Fibroblast of the aortic adventitia (primary cell): ENCODE results near the gene EHD4. TPM values are rescaled to one million over a fixed set of nuclear protein-coding genes. Genes with fewer than 3 reads are reported as not detected.

Experiments used
- DNase-seq: peaks from one replicate; pipeline ENCODE4 v3.0.0-alpha.2; 2010; ENCODE audit warnings: low read depth
- H3K4me3 ChIP-seq: 2 replicates; pipeline ENCODE4 v1.5.1; 2011; ENCODE audit warnings: low read depth, mild to moderate bottlenecking, control low read depth, low read length, moderate library complexity
- CTCF ChIP-seq: IDR thresholded peaks from 2 replicates; pipeline ENCODE4 v1.5.1; 2011; ENCODE audit warnings: mild to moderate bottlenecking, low read length, control low read depth, inconsistent platforms; ENCODE audit not compliant: insufficient read depth
- total RNA-seq: library from RNA; depleted of rRNA; stranded (reverse); fragments of >200 nt; gene quantifications from 2 replicates; pipeline ENCODE4 v1.2.3, GENCODE V29; 2012; ENCODE audit warnings: low replicate concordance

The EHD4 gene
- total RNA-seq, 1 donor: 10.8 TPM

- no peak for DNase-seq
- H3K4me3 ChIP-seq: no peak overlapping the region
Observed at GRCh38 chr15:41990691-41991090, 18.3 kb upstream of the EHD4 start.

GRCh38 chr15:41990243-41990605 lies 17.9 kb upstream of the EHD4 start:
- TF ChIP-seq CTCF: no peak
- H3K4me3 ChIP-seq: no peak overlapping the region
- no peak for DNase-seq

More at GRCh38 chr15:41990691-41991090, 18.3 kb upstream of the EHD4 start:
- TF ChIP-seq CTCF: no peak

DNA sequence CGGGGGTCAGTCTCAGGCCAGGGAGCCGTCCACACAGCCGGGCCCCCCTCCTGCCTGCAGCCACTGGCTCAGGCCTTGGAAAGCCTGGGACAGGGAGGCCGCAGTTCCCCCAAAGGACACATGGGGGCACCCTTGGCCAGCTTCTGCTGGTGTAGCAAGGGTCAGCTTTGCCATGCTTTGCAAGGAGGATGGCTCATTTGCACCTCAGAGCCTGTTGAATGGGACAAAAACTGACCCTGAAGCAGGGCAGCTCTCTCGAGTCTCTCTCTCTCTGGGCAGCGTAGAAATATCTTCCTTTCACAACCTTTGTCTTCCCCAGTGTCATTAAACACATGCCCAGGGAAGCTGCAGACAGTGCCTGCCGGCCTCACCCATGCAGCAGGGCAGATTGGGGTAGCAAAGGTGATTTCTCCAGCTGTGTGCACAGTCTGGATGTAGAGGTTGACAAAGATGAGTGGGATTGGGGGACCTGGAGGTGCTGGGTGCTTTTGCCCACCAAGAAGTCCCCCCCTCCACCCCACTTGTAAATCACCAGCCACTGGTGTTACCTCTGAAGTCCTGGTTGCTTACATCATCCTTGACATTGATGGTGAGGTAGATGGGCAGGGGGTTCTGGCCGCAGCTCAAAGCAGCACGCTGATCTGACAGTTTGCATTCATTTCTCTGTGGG lies 17.4 kb upstream of the EHD4 start:
- peak; percentile 76 for DNase-seq
- peak; percentile 99 for TF ChIP-seq CTCF
- H3K4me3 ChIP-seq: no peak overlapping the region

DNA sequence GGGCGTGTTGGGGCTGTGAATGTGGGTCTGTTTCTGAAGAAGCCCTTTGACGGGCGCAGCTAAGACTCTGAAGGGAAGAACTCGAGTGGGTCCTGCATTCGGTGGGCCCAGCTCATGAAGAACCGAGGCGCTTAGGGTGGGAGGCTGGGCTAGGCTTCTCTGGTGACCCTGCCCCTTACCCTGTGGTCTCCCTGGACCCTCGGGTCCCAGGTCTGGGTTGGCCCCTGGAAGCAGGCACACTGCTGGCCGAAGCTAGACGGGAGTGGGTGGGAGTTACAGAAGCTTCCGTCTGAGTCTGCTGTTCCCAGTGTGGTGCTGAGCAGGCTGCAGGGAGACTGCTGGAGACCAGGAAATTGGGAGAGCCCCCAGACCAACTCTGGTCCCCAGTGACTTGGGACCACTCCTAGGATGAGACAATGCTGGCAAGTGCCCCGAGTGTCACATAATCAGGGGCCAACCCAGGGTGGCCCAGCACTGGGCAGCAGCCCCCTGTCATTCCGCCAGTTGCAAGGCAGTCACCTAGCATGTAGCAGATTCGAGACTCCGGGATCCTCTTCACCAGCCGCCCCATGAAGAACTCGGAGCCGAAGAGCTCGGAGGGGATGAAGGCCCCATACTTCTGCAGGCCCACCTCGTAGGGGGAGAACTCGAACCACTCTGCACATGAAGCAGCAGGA lies 16.7 kb upstream of the EHD4 start:
- no peak for DNase-seq
- no peak overlapping the region for H3K4me3 ChIP-seq
- TF ChIP-seq CTCF: no peak

- H3K4me3 ChIP-seq: no peak overlapping the region
- DNase-seq: no peak
- TF ChIP-seq CTCF: no peak
Observed at GRCh38 chr15:41987925-41988275, 15.5 kb upstream of the EHD4 start.

GRCh38 chr15:41987246-41987924 lies 15.0 kb upstream of the EHD4 start:
- no peak for TF ChIP-seq CTCF
- no peak for DNase-seq
- no peak overlapping the region for H3K4me3 ChIP-seq
